Endodermal cell (in vitro differentiated cells): ENCODE measurements around the gene SMAP2. TPM values are rescaled to one million over a fixed set of nuclear protein-coding genes. Genes with fewer than 3 reads are reported as not detected.

ENCODE experiments used
- DNase-seq: peaks from one replicate; pipeline ENCODE4 v3.0.0-alpha.2; 2017
- H3K27ac ChIP-seq: 2 replicates; pipeline ENCODE4 v1.5.1; 2013; ENCODE audit warnings: mild to moderate bottlenecking, low read depth, low read length, moderate library complexity
- H3K27me3 ChIP-seq: 2 replicates; pipeline ENCODE4 v1.6.1; 2013; ENCODE audit warnings: mild to moderate bottlenecking, low read length, moderate library complexity; ENCODE audit not compliant: insufficient read depth, control insufficient read depth, poor library complexity, severe bottlenecking
- H3K36me3 ChIP-seq: 2 replicates; pipeline ENCODE4 v1.7.0; 2013; ENCODE audit warnings: mild to moderate bottlenecking, low read length, moderate library complexity; ENCODE audit not compliant: control insufficient read depth, insufficient read depth
- H3K4me1 ChIP-seq: one replicate; pipeline ENCODE4 v1.7.0; 2013; ENCODE audit warnings: low read length; ENCODE audit not compliant: control insufficient read depth, insufficient read depth
- H3K4me3 ChIP-seq: 2 replicates; pipeline ENCODE4 v1.5.1; 2013; ENCODE audit warnings: mild to moderate bottlenecking, low read length, moderate library complexity
- H3K9ac ChIP-seq: 2 replicates; pipeline ENCODE4 v1.6.1; 2013; ENCODE audit warnings: mild to moderate bottlenecking, low read length, moderate library complexity; ENCODE audit not compliant: poor library complexity, severe bottlenecking; ENCODE audit errors: extremely low read depth
- H3K9me3 ChIP-seq: 2 replicates; pipeline ENCODE4 v1.6.1; 2013; ENCODE audit warnings: mild to moderate bottlenecking, low read length, moderate library complexity; ENCODE audit not compliant: control insufficient read depth
- H3K27ac Mint-ChIP-seq: 2 replicates; pipeline ENCODE4 v1.8.0; 2020; ENCODE audit warnings: mixed read lengths
- H3K27me3 Mint-ChIP-seq: 2 replicates; pipeline ENCODE4 v1.8.0; 2021; ENCODE audit warnings: mild to moderate bottlenecking, mixed read lengths; ENCODE audit not compliant: insufficient read depth
- H3K36me3 Mint-ChIP-seq: 2 replicates; pipeline ENCODE4 v1.8.0; 2020; ENCODE audit warnings: low read depth, mixed read lengths
- H3K4me1 Mint-ChIP-seq: 2 replicates; pipeline ENCODE4 v1.8.0; 2020; ENCODE audit warnings: mixed read lengths
- H3K4me3 Mint-ChIP-seq: 2 replicates; pipeline ENCODE4 v1.8.0; 2020; ENCODE audit warnings: mild to moderate bottlenecking, moderate library complexity, mixed read lengths
- H3K9me3 Mint-ChIP-seq: 2 replicates; pipeline ENCODE4 v1.8.0; 2020; ENCODE audit warnings: mild to moderate bottlenecking, mixed read lengths
- CTCF ChIP-seq: fragments of 200-600 bp; sonication (generic); conservative IDR thresholded peaks from 2 replicates; pipeline ENCODE4 v1.5.0; 2021; ENCODE audit warnings: antibody characterized with exemption, mild to moderate bottlenecking
- WGBS, 2 experiments: methylation state at CpG; one replicate each; pipeline versions ENCODE4 v1.1.5 to v1.1.7; 2013; ENCODE audit warnings: missing lambda C conversion rate in 2 of 2, mixed read lengths in 1 of 2; ENCODE audit not compliant: insufficient coverage in 1 of 2, insufficient read length in 1 of 2; 5-methylcytosine and 5-hydroxymethylcytosine counted together
- total RNA-seq, 2 donors: library from RNA; stranded (reverse); fragmentation: NEBNext Ultra II Directional in 1 of 2; extraction: Animal tissue kit (Norgen Biotek cat#: 25700) in 1 of 2; gene quantifications; 2 replicates in 1 of 2; 3 replicates in 1 of 2; pipeline ENCODE4 v1.2.1, GENCODE V29; 2021

SMAP2 gene
- total RNA-seq, 2 donors from 2014 or later = 21.9 to 22.3 TPM

GRCh38 chr1:40350391-40350790 is 23.1 kb upstream of the SMAP2 start:
- Histone ChIP-seq H3K36me3 (no peaks in the 10 kb centered on the region), H3K4me1 (no peaks in the 10 kb centered on the region), H3K9ac (no peak overlapping the region), H3K27ac (no peak overlapping the region), H3K27me3 (no peaks in the 10 kb centered on the region), H3K4me3 (no peak overlapping the region), H3K9me3 (no peaks in the 10 kb centered on the region)
- no peaks in the 10 kb centered on the region for H3K4me1 Mint-ChIP-seq
- no peaks in the 10 kb centered on the region for H3K9me3 Mint-ChIP-seq
- DNase-seq = no peak
- 84 to 87% methylated on average over 2 of the region's 2 CpGs for WGBS, 2 experiments
- no peaks in the 10 kb centered on the region for H3K36me3 Mint-ChIP-seq
- H3K27me3 Mint-ChIP-seq = peaks cover 4% of the 10 kb centered on the region
- no peak overlapping the region for H3K4me3 Mint-ChIP-seq
- no peak for TF ChIP-seq CTCF
- no peak overlapping the region for H3K27ac Mint-ChIP-seq

- DNase-seq = no peak
- Histone ChIP-seq H3K9me3 (no peaks in the 10 kb centered on the region), H3K27ac (no peak overlapping the region), H3K4me1 (no peaks in the 10 kb centered on the region), H3K36me3 (no peaks in the 10 kb centered on the region), H3K9ac (no peak overlapping the region), H3K4me3 (no peak overlapping the region), H3K27me3 (no peaks in the 10 kb centered on the region)
- Mint-ChIP-seq H3K4me1 (no peaks in the 10 kb centered on the region), H3K9me3 (no peaks in the 10 kb centered on the region), H3K27me3 (peaks cover 4% of the 10 kb centered on the region), H3K36me3 (no peaks in the 10 kb centered on the region), H3K4me3 (no peak overlapping the region), H3K27ac (no peak overlapping the region)
- no peak for TF ChIP-seq CTCF
- WGBS, 2 experiments = 71 to 89% methylated on average over 1 to 2 of the region's 2 CpGs
Observed at GRCh38 chr1:40351124-40351523, 22.4 kb upstream of the SMAP2 start.

GRCh38 chr1:40352126-40352525 is 21.4 kb upstream of the SMAP2 start:
- no peak overlapping the region for H3K27ac ChIP-seq
- H3K4me1 ChIP-seq = no peaks in the 10 kb centered on the region
- H3K9me3 Mint-ChIP-seq = peaks cover 3% of the 10 kb centered on the region
- H3K27me3 Mint-ChIP-seq = peaks cover 4% of the 10 kb centered on the region
- peaks cover 1% of the 10 kb centered on the region for H3K9me3 ChIP-seq
- no peaks in the 10 kb centered on the region for H3K4me1 Mint-ChIP-seq
- no peak for TF ChIP-seq CTCF
- no peak overlapping the region for H3K4me3 ChIP-seq
- WGBS, 2 experiments = 91 to 96% methylated on average over 2 to 3 of the region's 3 CpGs
- no peaks in the 10 kb centered on the region for H3K27me3 ChIP-seq
- DNase-seq = no peak
- no peak overlapping the region for H3K27ac Mint-ChIP-seq
- no peaks in the 10 kb centered on the region for H3K36me3 Mint-ChIP-seq
- H3K9ac ChIP-seq = no peak overlapping the region
- no peaks in the 10 kb centered on the region for H3K36me3 ChIP-seq
- no peak overlapping the region for H3K4me3 Mint-ChIP-seq
